ENCODE data around the gene GRIN2C.

DNA sequence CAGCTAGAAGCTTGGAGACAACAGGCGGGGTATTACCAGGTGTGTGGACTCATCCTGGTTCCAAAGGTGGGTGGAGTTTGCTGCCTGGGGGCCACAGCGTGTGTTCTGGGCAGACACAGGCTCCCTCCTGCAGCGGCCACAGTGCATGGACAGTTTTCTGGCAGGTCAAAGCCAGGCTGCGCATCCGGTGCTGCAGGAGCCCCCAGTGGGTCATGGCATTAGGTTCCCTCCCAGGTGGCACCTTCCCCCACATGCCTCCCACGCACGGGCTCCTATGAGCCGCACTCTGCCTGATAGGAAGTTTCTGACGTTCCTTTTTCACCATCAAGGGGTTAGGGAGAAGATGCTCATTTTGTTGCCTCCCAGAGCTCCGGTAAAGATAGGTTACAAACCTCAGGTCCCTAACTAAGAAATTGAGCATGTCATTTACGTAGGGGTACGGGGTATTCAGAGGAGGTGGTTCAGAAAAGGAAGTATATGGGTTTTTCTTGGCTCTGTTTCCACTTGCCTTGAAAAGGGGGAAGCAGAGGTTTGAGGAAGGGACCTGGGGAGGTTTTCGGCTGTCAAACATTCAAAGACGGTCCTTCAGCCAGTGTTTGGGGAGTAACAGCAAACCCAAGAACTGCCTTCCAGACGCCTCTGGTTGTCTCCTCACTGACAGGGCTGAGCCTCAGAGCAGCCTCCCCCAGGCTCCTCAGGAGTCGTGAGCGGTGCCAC lies 50.8 kb downstream of the GRIN2C start:
- TF ChIP-seq, protein P1, sequence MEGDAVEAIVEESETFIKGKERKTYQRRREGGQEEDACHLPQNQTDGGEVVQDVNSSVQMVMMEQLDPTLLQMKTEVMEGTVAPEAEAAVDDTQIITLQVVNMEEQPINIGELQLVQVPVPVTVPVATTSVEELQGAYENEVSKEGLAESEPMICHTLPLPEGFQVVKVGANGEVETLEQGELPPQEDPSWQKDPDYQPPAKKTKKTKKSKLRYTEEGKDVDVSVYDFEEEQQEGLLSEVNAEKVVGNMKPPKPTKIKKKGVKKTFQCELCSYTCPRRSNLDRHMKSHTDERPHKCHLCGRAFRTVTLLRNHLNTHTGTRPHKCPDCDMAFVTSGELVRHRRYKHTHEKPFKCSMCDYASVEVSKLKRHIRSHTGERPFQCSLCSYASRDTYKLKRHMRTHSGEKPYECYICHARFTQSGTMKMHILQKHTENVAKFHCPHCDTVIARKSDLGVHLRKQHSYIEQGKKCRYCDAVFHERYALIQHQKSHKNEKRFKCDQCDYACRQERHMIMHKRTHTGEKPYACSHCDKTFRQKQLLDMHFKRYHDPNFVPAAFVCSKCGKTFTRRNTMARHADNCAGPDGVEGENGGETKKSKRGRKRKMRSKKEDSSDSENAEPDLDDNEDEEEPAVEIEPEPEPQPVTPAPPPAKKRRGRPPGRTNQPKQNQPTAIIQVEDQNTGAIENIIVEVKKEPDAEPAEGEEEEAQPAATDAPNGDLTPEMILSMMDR (conservative IDR thresholded peaks at IDR 0.05), result no peak
- TF ChIP-seq ZFX (IDR thresholded peaks at IDR 0.05), result no peak

All from C4-2B (cell line).